ENCODE results near the gene CCDC40.

CCDC40 gene

GRCh38 chr17:80101946-80102663, 65.7 kb downstream of the CCDC40 start:
- DNase-seq (ENCODE audit: low read depth): no peak

- no peak for DNase-seq (ENCODE audit: low read depth)
Observed at GRCh38 chr17:80102664-80103448, 66.4 kb downstream of the CCDC40 start.

- DNase-seq (ENCODE audit: low read depth): no peak
Observed at GRCh38 chr17:80103449-80104085, 67.1 kb downstream of the CCDC40 start.

- no peak for DNase-seq (ENCODE audit: low read depth)
Observed at GRCh38 chr17:80104321-80104955, 68.0 kb downstream of the CCDC40 start.

- DNase-seq (ENCODE audit: low read depth): no peak
Observed at GRCh38 chr17:80104956-80105375, 68.5 kb downstream of the CCDC40 start.

- DNase-seq (ENCODE audit: low read depth): no peak
Observed at GRCh38 chr17:80105762-80106161, 69.3 kb downstream of the CCDC40 start.

GRCh38 chr17:80106176-80106575, 69.7 kb downstream of the CCDC40 start:
- no peak for DNase-seq (ENCODE audit: low read depth)

GRCh38 chr17:80106751-80107150, 70.3 kb downstream of the CCDC40 start:
- no peak for DNase-seq (ENCODE audit: low read depth)

- no peak for DNase-seq (ENCODE audit: low read depth)
Observed at GRCh38 chr17:80107231-80108021, 71.0 kb downstream of the CCDC40 start.

GRCh38 chr17:80108036-80108971, 71.9 kb downstream of the CCDC40 start:
- no peak for DNase-seq (ENCODE audit: low read depth)

GRCh38 chr17:80109066-80109660, 72.7 kb downstream of the CCDC40 start:
- no peak for DNase-seq (ENCODE audit: low read depth)

GRCh38 chr17:80109713-80110446, 73.4 kb downstream of the CCDC40 start:
- DNase-seq (ENCODE audit: low read depth): no peak

GRCh38 chr17:80110447-80110812, 74.0 kb downstream of the CCDC40 start:
- DNase-seq (ENCODE audit: low read depth): no peak

GRCh38 chr17:80110927-80111701, 74.7 kb downstream of the CCDC40 start:
- DNase-seq (ENCODE audit: low read depth): no peak

- DNase-seq (ENCODE audit: low read depth): no peak
Observed at GRCh38 chr17:80111702-80112470, 75.4 kb downstream of the CCDC40 start.

GRCh38 chr17:80112471-80113032, 76.1 kb downstream of the CCDC40 start:
- no peak for DNase-seq (ENCODE audit: low read depth)

- no peak for DNase-seq (ENCODE audit: low read depth)
Observed at GRCh38 chr17:80113033-80113484, 76.6 kb downstream of the CCDC40 start.
